Heart left ventricle (tissue), 16 donors: ENCODE data around the gene UBL7. TPM values are rescaled to one million over a fixed set of nuclear protein-coding genes. Genes with fewer than 3 reads are reported as not detected.

Experiments used
- ATAC-seq, 4 donors: fragments of 200-7000 bp; cut with Tn5 transposase; one replicate each; pipeline ENCODE4 v1.9.1; 2020 to 2022; ENCODE audit warnings: moderate library complexity in 4 of 4, mild to moderate bottlenecking in 3 of 4, moderate number of reproducible peaks in 1 of 4
- DNase-seq, 5 donors: peaks; one replicate each; pipeline ENCODE4 v3.0.0-alpha.2; 2020
- H3K27ac ChIP-seq, 12 donors: fragments of 200-600 bp; sonication (generic) in 4 of 12; one replicate each; pipeline versions ENCODE4 v1.5.0 to v1.8.0; 2016 to 2022; ENCODE audit warnings: mild to moderate bottlenecking in 2 of 12
- H3K27me3 ChIP-seq, 9 donors: fragments of 200-600 bp; sonication (generic) in 2 of 9; one replicate each; pipeline versions ENCODE4 v1.5.1 to v1.8.0; 2016 to 2022; ENCODE audit warnings: mild to moderate bottlenecking in 3 of 9
- H3K36me3 ChIP-seq, 9 donors: fragments of 200-600 bp; sonication (generic) in 2 of 9; one replicate each; pipeline versions ENCODE4 v1.5.0 to v1.8.0; 2018 to 2022; ENCODE audit warnings: mild to moderate bottlenecking in 2 of 9
- H3K4me1 ChIP-seq, 12 donors: fragments of 200-600 bp; sonication (generic) in 4 of 12; one replicate each; pipeline versions ENCODE4 v1.5.0 to v1.8.0; 2016 to 2022; ENCODE audit warnings: mild to moderate bottlenecking in 3 of 12
- H3K4me3 ChIP-seq, 12 donors: fragments of 200-600 bp; sonication (generic) in 4 of 12; one replicate each; pipeline versions ENCODE4 v1.5.0 to v1.8.0; 2017 to 2022; ENCODE audit warnings: mild to moderate bottlenecking in 9 of 12, moderate library complexity in 4 of 12
- H3K9me3 ChIP-seq, 12 donors: fragments of 200-600 bp; sonication (generic) in 4 of 12; one replicate each; pipeline versions ENCODE4 v1.5.0 to v1.8.0; 2016 to 2022; ENCODE audit warnings: mild to moderate bottlenecking in 1 of 12
- CTCF ChIP-seq, 12 donors: fragments of 200-600 bp; sonication (generic) in 4 of 12; IDR thresholded peaks; one replicate each; pipeline versions ENCODE4 v1.5.0 to v1.8.0; 2018 to 2022; ENCODE audit warnings: antibody characterized with exemption in 12 of 12, mild to moderate bottlenecking in 5 of 12
- POLR2A ChIP-seq, 2 donors: fragments of 450-650 bp; IDR thresholded peaks; one replicate each; pipeline ENCODE4 v1.6.1; 2017; ENCODE audit warnings: antibody characterized with exemption in 2 of 2, mild to moderate bottlenecking in 2 of 2, moderate library complexity in 2 of 2
- WGBS, 4 donors: extraction: QIAGEN DNeasy Blood & Tissue Kit in 2 of 4; methylation state at CpG; one replicate each; pipeline versions ENCODE4 v1.1.5 to v1.1.7; 2013 to 2018; 5-methylcytosine and 5-hydroxymethylcytosine counted together
- intact Hi-C, 10 donors: fragments of 100-400 bp; cut with DNase I; formaldehyde crosslinking; loops; one replicate each; pipeline versions ENCODE4 v1.11.1 to v1.14.2; 2022
- polyA plus RNA-seq, 2 donors: library from polyadenylated mRNA; stranded (reverse); fragments of 200-250 nt; gene quantifications; one replicate each; pipeline ENCODE4 v1.2.3, GENCODE V29; 2013
- total RNA-seq, 9 donors: library from RNA; depleted of rRNA in 2 of 9; stranded (reverse); fragments of >200 nt in 2 of 9; fragmentation: NEBNext Ultra II Directional in 3 of 9; extraction: Animal tissue kit (Norgen Biotek cat#: 25700) in 3 of 9; gene quantifications; one replicate each; pipeline versions ENCODE4 v1.1.0 to v1.2.4, GENCODE V29; 2016 to 2023
- donor health status: ischemic (EF 13 %, LVEDD 7.1; RV severe dilation, severe dysfunction).
- donor health status: healthy with polysubstance abuse.
- donor health status: DM: no; HTN: yes; CAD: no.
- donor health status: DM: no; HTN: no; CAD: no.
- donor health status: ischemic (EF 25% LVEDD 6.9; RV normal size, moderate dysfunction).
- donor health status: ischemic (EF 25% LVEDD 5.7; RV mildly dilated, moderate dysfunction).
- donor health status: healthy.
- donor health status: DM: yes; HTN: yes; CAD: no.
- donor health status: ischemic (EF 35%, LVEDD 5.7; RV mildly dilated, moderate dysfunction).
- donor health status: nonischemic (EF 11% LVEDD 7.7; RV severe dilation, severe dysfunction).
- donor health status: DM: yes; HTN: yes; CAD: no.
- donor health status: PGD.
- donor health status: ischemic (EF 29% LVEDD 5.4; RV normal size, mild dysfunction).
- donor health status: nonischemic (EF 23%, LVEDD 6.1; RV moderate dilation, normal function).

UBL7 gene
- total and polyA plus RNA-seq, 11 donors = 40.6 to 102 (median 49.5) TPM

GRCh38 chr15:74422265-74422651 lies 38.7 kb downstream of the UBL7 start:
- no peaks in the 10 kb centered on the region for H3K36me3 ChIP-seq
- peaks cover 0 to 41% (median 14%) of the 10 kb centered on the region in 12 donors for H3K4me1 ChIP-seq
- no peak overlapping the region for H3K4me3 ChIP-seq
- intact Hi-C loops = loop anchor here in 1 of 10 donors (5.0 kb wide), 1 partner anchor 35 kb away; no protein-coding TSS in a partner anchor
- DNase-seq (no peak), ATAC-seq (no peak)
- 80 to 95% (median 85%) methylated on average over 4 to 9 of the region's 9 CpGs for WGBS, 4 donors
- H3K27ac ChIP-seq = peak overlapping the region in 2 of 12 donors; percentile 17 to 27
- TF ChIP-seq POLR2A (IDR thresholded peaks at IDR 0.05) = no peak
- TF ChIP-seq CTCF (IDR thresholded peaks at IDR 0.05) = no peak
- no peaks in the 10 kb centered on the region for H3K27me3 ChIP-seq
- H3K9me3 ChIP-seq = no peaks in the 10 kb centered on the region

- Histone ChIP-seq H3K4me1 (peaks cover 0 to 47% (median 18%) of the 10 kb centered on the region in 12 donors), H3K27me3 (no peaks in the 10 kb centered on the region), H3K27ac (peak overlapping the region in 1 of 12 donors; percentile 17), H3K4me3 (no peak overlapping the region), H3K9me3 (no peaks in the 10 kb centered on the region), H3K36me3 (no peaks in the 10 kb centered on the region)
- WGBS, 4 donors = 91 to 95% (median 94%) methylated on average over 19 to 20 of the region's 20 CpGs
- ATAC-seq (no peak), DNase-seq (no peak)
- intact Hi-C loops = loop anchor here in 1 of 10 donors (5.0 kb wide), 1 partner anchor 34 kb away; no protein-coding TSS in a partner anchor
- TF ChIP-seq POLR2A (IDR thresholded peaks at IDR 0.05) (no peak), CTCF (IDR thresholded peaks at IDR 0.05) (no peak)
These were observed 39.4 kb downstream of the UBL7 start for GRCh38 chr15:74421302-74422245.

GRCh38 chr15:74420193-74420905 lies 40.6 kb downstream of the UBL7 start:
- Histone ChIP-seq H3K9me3 (no peaks in the 10 kb centered on the region), H3K4me1 (peaks cover 0 to 47% (median 18%) of the 10 kb centered on the region in 12 donors), H3K36me3 (peaks cover 0 to 2% (median 0%) of the 10 kb centered on the region in 9 donors), H3K27me3 (no peaks in the 10 kb centered on the region), H3K4me3 (no peak overlapping the region), H3K27ac (peak overlapping the region in 3 of 12 donors; percentile 13 to 32 (median 18))
- DNase-seq = peak in 1 of 5 donors; percentile 71
- 39 to 73% (median 57%) methylated on average over 7 to 10 of the region's 10 CpGs for WGBS, 4 donors
- intact Hi-C loops = loop anchor here in 1 of 10 donors (5.0 kb wide), 1 partner anchor 33 kb away; no protein-coding TSS in a partner anchor
- peak; percentile 60 to 65 (median 62) for ATAC-seq
- TF ChIP-seq CTCF (IDR thresholded peaks at IDR 0.05) = no peak
- TF ChIP-seq POLR2A (IDR thresholded peaks at IDR 0.05) = no peak

GRCh38 chr15:74419432-74419831 lies 41.5 kb downstream of the UBL7 start:
- WGBS, 4 donors = 87 to 100% (median 98%) methylated on average over 4 of the region's 4 CpGs
- no peak overlapping the region for H3K27ac ChIP-seq
- peaks cover 0 to 5% (median 0%) of the 10 kb centered on the region in 9 donors for H3K36me3 ChIP-seq
- DNase-seq (no peak), ATAC-seq (no peak)
- H3K27me3 ChIP-seq = no peaks in the 10 kb centered on the region
- no peak overlapping the region for H3K4me3 ChIP-seq
- intact Hi-C loops = no loop called here
- TF ChIP-seq CTCF (IDR thresholded peaks at IDR 0.05) (no peak), POLR2A (IDR thresholded peaks at IDR 0.05) (no peak)
- no peaks in the 10 kb centered on the region for H3K9me3 ChIP-seq
- H3K4me1 ChIP-seq = peaks cover 0 to 47% (median 18%) of the 10 kb centered on the region in 12 donors
